ENCODE results near the gene CEMIP.
A peak's percentile ranks its signal among the peaks of the same experiment; 100 is the strongest.

Gene CEMIP

DNA sequence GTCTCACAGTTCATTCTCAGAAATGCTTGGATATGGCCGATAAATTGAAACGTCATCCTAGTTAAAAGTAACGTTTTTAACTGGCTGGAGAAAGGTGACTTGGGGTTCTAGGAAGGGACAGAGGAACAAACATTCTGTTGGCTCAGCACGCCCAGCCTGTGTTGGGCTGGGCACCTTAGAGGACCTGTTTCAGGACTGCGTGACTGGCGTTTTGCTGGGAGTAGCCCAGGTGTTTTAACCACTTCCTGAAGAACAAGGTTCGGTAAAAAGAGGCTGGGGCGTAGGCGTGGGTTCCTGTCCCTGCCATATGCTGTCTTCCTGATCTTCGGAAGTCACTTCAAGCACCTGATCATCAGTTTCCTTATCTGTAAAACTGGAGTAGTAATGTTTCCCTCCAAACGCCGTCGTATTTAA, 220.5 kb downstream of the CEMIP start:
- no peak for DNase-seq
- in situ Hi-C loops (cut with HindIII; ENCODE audit: low pct_ligation_motif_present, low pct_unique_long_range_greater_than_20kb, low sequenced_read_pairs), result no loop called here

- in situ Hi-C loops (cut with HindIII; ENCODE audit: low pct_ligation_motif_present, low pct_unique_long_range_greater_than_20kb, low sequenced_read_pairs), result no loop called here
- no peak for DNase-seq
These were observed 221.0 kb downstream of the CEMIP start for GRCh38 chr15:81000144-81000623.

- in situ Hi-C loops (cut with HindIII; ENCODE audit: low pct_ligation_motif_present, low pct_unique_long_range_greater_than_20kb, low sequenced_read_pairs), result no loop called here
- DNase-seq, result peak; percentile 88
These were observed 221.5 kb downstream of the CEMIP start, which contains the start of gene TLNRD1 for GRCh38 chr15:81000624-81001151. Gene TLNRD1 (plus strand): TSS chr15:81000923. CDS start chr15:81002272, 1,349 bp downstream.
